Measurements from ENCODE around the gene UBE2G2.

The UBE2G2 gene

GRCh38 chr21:44793592-44794374 is 7.8 kb downstream of the UBE2G2 start:
- no peak for TF ChIP-seq MAX (IDR thresholded peaks at IDR 0.05; ENCODE audit: low read depth, low read length)
- TF ChIP-seq, protein P1, sequence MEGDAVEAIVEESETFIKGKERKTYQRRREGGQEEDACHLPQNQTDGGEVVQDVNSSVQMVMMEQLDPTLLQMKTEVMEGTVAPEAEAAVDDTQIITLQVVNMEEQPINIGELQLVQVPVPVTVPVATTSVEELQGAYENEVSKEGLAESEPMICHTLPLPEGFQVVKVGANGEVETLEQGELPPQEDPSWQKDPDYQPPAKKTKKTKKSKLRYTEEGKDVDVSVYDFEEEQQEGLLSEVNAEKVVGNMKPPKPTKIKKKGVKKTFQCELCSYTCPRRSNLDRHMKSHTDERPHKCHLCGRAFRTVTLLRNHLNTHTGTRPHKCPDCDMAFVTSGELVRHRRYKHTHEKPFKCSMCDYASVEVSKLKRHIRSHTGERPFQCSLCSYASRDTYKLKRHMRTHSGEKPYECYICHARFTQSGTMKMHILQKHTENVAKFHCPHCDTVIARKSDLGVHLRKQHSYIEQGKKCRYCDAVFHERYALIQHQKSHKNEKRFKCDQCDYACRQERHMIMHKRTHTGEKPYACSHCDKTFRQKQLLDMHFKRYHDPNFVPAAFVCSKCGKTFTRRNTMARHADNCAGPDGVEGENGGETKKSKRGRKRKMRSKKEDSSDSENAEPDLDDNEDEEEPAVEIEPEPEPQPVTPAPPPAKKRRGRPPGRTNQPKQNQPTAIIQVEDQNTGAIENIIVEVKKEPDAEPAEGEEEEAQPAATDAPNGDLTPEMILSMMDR (IDR thresholded peaks at IDR 0.05; ENCODE audit: low read depth, low read length) = no peak
- no peak for TF ChIP-seq POLR2A (IDR thresholded peaks at IDR 0.05; ENCODE audit: extremely low read depth, insufficient read length)
- no peak for TF ChIP-seq MYC (IDR thresholded peaks at IDR 0.05; ENCODE audit: low read depth, low read length)
- no peak overlapping the region for H3K4me3 ChIP-seq (ENCODE audit: low read depth, low read length)
- no peak for DNase-seq (ENCODE audit: low read depth)

DNA sequence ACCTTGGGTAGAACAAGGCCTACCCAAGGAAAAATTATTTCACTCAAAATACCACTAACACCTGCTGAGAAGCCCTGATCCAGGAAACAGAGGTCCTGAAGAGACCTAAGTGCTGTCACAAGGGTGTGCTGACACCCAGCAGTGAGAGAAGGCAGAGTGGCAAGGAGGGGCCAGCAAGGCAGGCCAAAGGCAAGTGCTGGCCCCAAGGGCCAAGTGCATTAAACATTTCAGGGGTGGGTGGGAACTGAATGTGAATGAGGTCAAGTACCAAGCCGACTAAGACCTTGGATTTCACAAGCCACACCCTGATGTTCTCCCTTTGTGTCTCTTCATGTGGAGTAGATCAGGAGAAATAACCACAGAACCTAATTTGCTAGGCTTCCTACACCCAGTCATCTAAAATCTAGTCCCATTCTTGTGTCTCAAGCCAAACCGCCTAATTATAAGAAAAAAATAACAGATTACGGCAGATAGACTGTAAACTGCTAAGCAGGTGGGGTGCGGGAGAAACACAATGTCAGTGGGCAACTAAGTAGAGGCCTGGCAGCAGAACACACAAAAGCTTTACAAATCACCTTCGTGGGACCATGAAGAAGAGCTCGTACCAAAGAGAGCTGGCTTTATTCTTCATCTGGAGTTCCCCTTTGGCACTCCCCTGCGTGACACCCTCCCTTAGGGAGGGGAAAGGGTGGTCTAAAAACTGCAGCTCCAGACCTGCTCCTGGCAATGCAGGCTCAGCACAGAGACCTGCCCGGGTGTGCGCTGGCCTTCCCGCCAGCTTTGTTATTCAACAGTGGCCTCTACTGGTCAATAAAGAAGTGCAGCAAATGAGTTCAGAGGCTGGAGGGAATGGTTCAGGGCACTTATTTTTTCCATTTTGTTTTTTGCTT is 8.7 kb downstream of the UBE2G2 start:
- DNase-seq (ENCODE audit: low read depth) = peak; percentile 67

GRCh38 chr21:44791993-44792392 is 9.6 kb downstream of the UBE2G2 start:
- TF ChIP-seq MAX (IDR thresholded peaks at IDR 0.05; ENCODE audit: low read depth, low read length) (no peak), POLR2A (IDR thresholded peaks at IDR 0.05; ENCODE audit: extremely low read depth, insufficient read length) (no peak), MYC (IDR thresholded peaks at IDR 0.05; ENCODE audit: low read depth, low read length) (no peak)
- TF ChIP-seq, protein P1 (IDR thresholded peaks at IDR 0.05; ENCODE audit: low read depth, low read length) = no peak
- no peak overlapping the region for H3K4me3 ChIP-seq (ENCODE audit: low read depth, low read length)
- DNase-seq (ENCODE audit: low read depth) = no peak

More for the DNA sequence above, 8.7 kb downstream of the UBE2G2 start:
- TF ChIP-seq, protein P1 (IDR thresholded peaks at IDR 0.05; ENCODE audit: low read depth, low read length) = peak; percentile 67
- TF ChIP-seq MYC (IDR thresholded peaks at IDR 0.05; ENCODE audit: low read depth, low read length) = no peak
- no peak for TF ChIP-seq MAX (IDR thresholded peaks at IDR 0.05; ENCODE audit: low read depth, low read length)
- no peak overlapping the region for H3K4me3 ChIP-seq (ENCODE audit: low read depth, low read length)

DNA sequence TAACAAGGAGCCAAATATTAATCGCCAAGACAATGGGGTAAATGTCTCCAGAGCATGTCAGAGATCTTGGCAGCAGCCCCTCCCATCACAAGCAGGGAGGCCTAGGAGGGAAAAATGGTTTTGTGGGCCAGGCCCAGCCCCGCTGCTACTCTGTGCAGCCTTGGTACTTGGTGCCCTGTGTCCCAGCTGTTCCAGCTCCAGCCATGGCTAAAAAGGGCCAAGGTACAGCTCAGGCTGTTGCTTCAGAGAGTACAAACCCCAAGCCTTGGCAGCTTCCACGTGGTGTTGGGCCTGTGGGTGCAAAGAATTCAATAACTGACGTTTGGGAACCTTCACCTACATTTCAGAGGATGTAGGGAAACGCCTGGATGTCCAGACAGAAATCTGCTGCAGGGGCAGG is 10.4 kb downstream of the UBE2G2 start:
- TF ChIP-seq MAX (IDR thresholded peaks at IDR 0.05; ENCODE audit: low read depth, low read length) = no peak
- TF ChIP-seq MYC (IDR thresholded peaks at IDR 0.05; ENCODE audit: low read depth, low read length) = no peak
- TF ChIP-seq, protein P1 (IDR thresholded peaks at IDR 0.05; ENCODE audit: low read depth, low read length) = no peak
- no peak for TF ChIP-seq POLR2A (IDR thresholded peaks at IDR 0.05; ENCODE audit: extremely low read depth, insufficient read length)
- H3K4me3 ChIP-seq (ENCODE audit: low read depth, low read length) = no peak overlapping the region

GRCh38 chr21:44790368-44790767 is 11.3 kb downstream of the UBE2G2 start:
- DNase-seq (ENCODE audit: low read depth) = no peak
- no peak overlapping the region for H3K4me3 ChIP-seq (ENCODE audit: low read depth, low read length)
- TF ChIP-seq, protein P1 (IDR thresholded peaks at IDR 0.05; ENCODE audit: low read depth, low read length) = no peak
- no peak for TF ChIP-seq MAX (IDR thresholded peaks at IDR 0.05; ENCODE audit: low read depth, low read length)
- TF ChIP-seq POLR2A (IDR thresholded peaks at IDR 0.05; ENCODE audit: extremely low read depth, insufficient read length) = no peak
- TF ChIP-seq MYC (IDR thresholded peaks at IDR 0.05; ENCODE audit: low read depth, low read length) = no peak

More for the DNA sequence above, 10.4 kb downstream of the UBE2G2 start:
- DNase-seq (ENCODE audit: low read depth) = no peak

Data from NB4 (cell line).